ENCODE measurements around the gene UBFD1.
"Not testable (repeated sequence)": the region's sequence is repeated elsewhere in the genome, so short reads cannot be mapped to it uniquely, and the experiment has no call there.

Gene UBFD1

GRCh38 chr16:23608194-23608593 lies 50.7 kb downstream of the UBFD1 start:
- no peak for DNase-seq

- no peak for DNase-seq
Measured at GRCh38 chr16:23609929-23610328, 52.4 kb downstream of the UBFD1 start.

- DNase-seq = not testable (repeated sequence)
Measured at GRCh38 chr16:23610905-23611304, 53.4 kb downstream of the UBFD1 start.

- DNase-seq = no peak
Measured at GRCh38 chr16:23611936-23612335, 54.4 kb downstream of the UBFD1 start.

GRCh38 chr16:23615805-23616204 lies 58.3 kb downstream of the UBFD1 start:
- DNase-seq = no peak
